Panc1 (cell line): Measurements from ENCODE around the gene NFKB2. TPM values are rescaled to one million over a fixed set of nuclear protein-coding genes. Genes with fewer than 3 reads are reported as not detected.
A peak's percentile ranks its signal among the peaks of the same experiment; 100 is the strongest.

Source experiments
- ATAC-seq: fragments of 200-7000 bp; cut with Tn5 transposase; 2 replicates; pipeline ENCODE4 v1.9.1; 2020; ENCODE audit warnings: mild to moderate bottlenecking, moderate library complexity
- BruUV-seq: library from RNA; stranded (reverse); fragments of 400-500 nt; replicated peaks from 2 replicates; lab custom pipeline; 2021; lab: Mats Ljungman, UMichigan
- CTCF ChIA-PET: fragments of 300-600 bp; sonication (Branson Sonifier 250); formaldehyde crosslinking; loops from one replicate; lab custom pipeline; 2022; ENCODE audit warnings: antibody characterized with exemption; lab: Charles Lee
- POLR2A ChIA-PET: fragments of 300-600 bp; sonication (Branson Sonifier 250); formaldehyde crosslinking; loops from one replicate; lab custom pipeline; 2022; ENCODE audit warnings: antibody characterized with exemption; lab: Charles Lee
- DNase-seq: peaks from one replicate; pipeline ENCODE4 v3.0.0-alpha.2; 2010; ENCODE audit warnings: low read depth, low spot score
- H3K27ac ChIP-seq: 2 replicates; pipeline ENCODE4 v1.5.1; 2011; ENCODE audit warnings: mild to moderate bottlenecking, low read length, inconsistent platforms
- H3K27me3 ChIP-seq: fragments of 200-500 bp; sonication (Bioruptor generic); 2 replicates; pipeline ENCODE4 v1.6.0; 2014; ENCODE audit warnings: low read length, inconsistent platforms; ENCODE audit not compliant: control insufficient read depth, insufficient read depth
- H3K36me3 ChIP-seq: fragments of 200-500 bp; sonication (Bioruptor generic); 2 replicates; pipeline ENCODE4 v1.5.1; 2014; ENCODE audit warnings: inconsistent platforms, mild to moderate bottlenecking, low read length, moderate library complexity; ENCODE audit not compliant: control insufficient read depth, insufficient read depth
- H3K4me1 ChIP-seq: 2 replicates; pipeline ENCODE4 v1.5.1; 2011; ENCODE audit warnings: inconsistent platforms, mild to moderate bottlenecking, low read length, moderate library complexity; ENCODE audit not compliant: control insufficient read depth, insufficient read depth
- H3K4me3 ChIP-seq, 2 experiments: 2 replicates each; pipeline ENCODE4 v1.5.1; 2011 to 2012; ENCODE audit warnings: low read depth in 2 of 2, low read length in 2 of 2, mild to moderate bottlenecking in 2 of 2, inconsistent platforms in 1 of 2, moderate library complexity in 1 of 2
- H3K9me3 ChIP-seq: fragments of 200-500 bp; sonication (Bioruptor generic); 2 replicates; pipeline ENCODE4 v1.5.1; 2014; ENCODE audit warnings: low read depth, mild to moderate bottlenecking, inconsistent platforms, low read length, moderate library complexity; ENCODE audit not compliant: control insufficient read depth, insufficient read depth
- CTCF ChIP-seq: fragments of 450-650 bp; IDR thresholded peaks from 2 replicates; pipeline ENCODE4 v1.5.1; 2017; ENCODE audit warnings: mild to moderate bottlenecking
- POLR2AphosphoS5 ChIP-seq: IDR thresholded peaks from 2 replicates; pipeline ENCODE4 v1.6.1; 2012; ENCODE audit warnings: mild to moderate bottlenecking, low read depth, low read length, moderate library complexity
- REST ChIP-seq, 2 experiments: IDR thresholded peaks; 2 replicates each; pipeline ENCODE4 v1.6.1; 2011 to 2012; ENCODE audit warnings: low read depth in 2 of 2, control low read depth in 1 of 2, low read length in 1 of 2, mild to moderate bottlenecking in 1 of 2, moderate library complexity in 1 of 2; ENCODE audit not compliant: insufficient read depth in 1 of 2
- SIN3A ChIP-seq: IDR thresholded peaks from 2 replicates; pipeline ENCODE4 v1.6.1; 2012; ENCODE audit warnings: low read depth, mild to moderate bottlenecking, low read length, moderate library complexity, borderline replicate concordance; ENCODE audit not compliant: insufficient read depth
- TCF7L2 ChIP-seq: IDR thresholded peaks from 2 replicates; pipeline ENCODE4 v1.6.1; 2011; ENCODE audit warnings: mild to moderate bottlenecking, low read depth, low read length, inconsistent platforms
- in situ Hi-C: cut with HindIII; loops from 2 replicates; pipeline ENCODE4 v1.10.0; 2016; ENCODE audit warnings: low sequenced_read_pairs, low pct_unique_long_range_greater_than_20kb
- intact Hi-C: fragments of 100-400 bp; cut with micrococcal nuclease; formaldehyde crosslinking; loops from one replicate; pipeline ENCODE4 v1.10.0; 2022; ENCODE audit not compliant: unreplicated experiment
- total RNA-seq: library from RNA; stranded (reverse); gene quantifications from one replicate; pipeline ENCODE4 v1.2.1, GENCODE V29; 2021; ENCODE audit not compliant: unreplicated experiment

The NFKB2 gene
- total RNA-seq, 1 experiment from 2014 or later, result 105 TPM

- peak overlapping the region; percentile 84 for H3K27ac ChIP-seq
- CTCF ChIA-PET, result interaction anchor here (0.7 kb wide), 2 partner anchors 155 to 1206 kb away, joined by 6 to 10 read pairs; no protein-coding TSS in a partner anchor
- peak; percentile 37 for ATAC-seq
- in situ Hi-C loops, result no loop called here
- no peaks in the 10 kb centered on the region for H3K27me3 ChIP-seq
- no peak for DNase-seq
- peak overlapping the region; percentile 69 to 94 for H3K4me3 ChIP-seq
- no peaks in the 10 kb centered on the region for H3K9me3 ChIP-seq
- peaks cover 11% of the 10 kb centered on the region; the same call in 1 of the 2 replicates for H3K36me3 ChIP-seq
- TF ChIP-seq REST (IDR thresholded peaks at IDR 0.05; ENCODE audit: insufficient read depth in 1 of 2, low read depth in 2 of 2, low read length in 1 of 2) (no peak), SIN3A (no peak), POLR2AphosphoS5 (no peak), CTCF (no peak), TCF7L2 (no peak)
- intact Hi-C loops, result no loop called here
- peaks cover 14% of the 10 kb centered on the region; the same call in 1 of the 2 replicates for H3K4me1 ChIP-seq
- BruUV-seq, result TSS peak; percentile 55
- POLR2A ChIA-PET, result interaction anchor here (0.5 kb wide), 1 partner anchor 241 kb away, joined by 4 read pairs; no protein-coding TSS in a partner anchor
These were observed 54.5 kb downstream of the NFKB2 start for GRCh38 chr10:102450124-102450373.

GRCh38 chr10:102450374-102451104, 55.0 kb downstream of the NFKB2 start:
- in situ Hi-C loops (no loop called here), intact Hi-C loops (no loop called here)
- DNase-seq (no peak), ATAC-seq (peak; percentile 92)
- peak; percentile 35; the same call in 1 of the 2 replicates for TF ChIP-seq TCF7L2
- TF ChIP-seq SIN3A, result peak; percentile 59; the same call in 1 of the 2 replicates
- no peak for TF ChIP-seq CTCF
- TF ChIP-seq REST (IDR thresholded peaks at IDR 0.05; ENCODE audit: insufficient read depth in 1 of 2, low read depth in 2 of 2, low read length in 1 of 2), result no peak
- TF ChIP-seq POLR2AphosphoS5, result no peak
- H3K36me3 ChIP-seq, result peaks cover 11% of the 10 kb centered on the region; the same call in 1 of the 2 replicates
- peaks cover 14% of the 10 kb centered on the region; the same call in 1 of the 2 replicates for H3K4me1 ChIP-seq
- H3K4me3 ChIP-seq, result peak overlapping the region; percentile 69 to 94
- no TSS peak for BruUV-seq
- POLR2A ChIA-PET, result interaction anchor here (0.5 to 0.7 kb wide), 3 partner anchors 11 to 241 kb away, joined by 4 to 7 read pairs (median 6); no protein-coding TSS in a partner anchor
- CTCF ChIA-PET, result interaction anchor here (0.7 kb wide), 1 partner anchor 1206 kb away, joined by 10 read pairs; no protein-coding TSS in a partner anchor
- no peaks in the 10 kb centered on the region for H3K27me3 ChIP-seq
- H3K9me3 ChIP-seq, result no peaks in the 10 kb centered on the region
- peak overlapping the region; percentile 84 for H3K27ac ChIP-seq
